GM18498 (cell line): ENCODE data around the gene FUOM.

Source experiments
- ATAC-seq: cut with Tn5 transposase; IDR thresholded peaks from one replicate; pipeline ENCODE4 v1.9.1; 2021; ENCODE audit warnings: mild to moderate bottlenecking, moderate library complexity; ENCODE audit not compliant: unreplicated experiment

FUOM gene

DNA sequence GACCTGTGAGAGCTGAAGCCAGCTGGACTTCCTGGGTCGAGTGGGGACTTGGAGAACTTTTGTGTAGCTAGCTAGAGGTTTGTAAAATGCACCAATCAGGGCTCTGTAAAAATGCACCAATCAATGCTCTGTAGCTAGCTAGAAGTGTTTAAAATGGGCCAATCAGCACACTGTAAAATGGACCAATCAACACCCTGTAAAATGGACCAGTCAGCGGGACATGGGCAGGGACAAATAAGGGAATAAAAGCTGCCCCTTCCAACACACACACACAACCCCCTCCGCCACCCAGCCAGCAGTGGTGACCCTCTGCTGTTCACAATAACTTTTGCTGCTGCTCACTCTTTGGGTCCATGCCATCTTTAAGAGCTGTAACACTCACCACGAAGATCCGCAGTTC lies 42.0 kb downstream of the FUOM start:
- no peak for ATAC-seq

DNA sequence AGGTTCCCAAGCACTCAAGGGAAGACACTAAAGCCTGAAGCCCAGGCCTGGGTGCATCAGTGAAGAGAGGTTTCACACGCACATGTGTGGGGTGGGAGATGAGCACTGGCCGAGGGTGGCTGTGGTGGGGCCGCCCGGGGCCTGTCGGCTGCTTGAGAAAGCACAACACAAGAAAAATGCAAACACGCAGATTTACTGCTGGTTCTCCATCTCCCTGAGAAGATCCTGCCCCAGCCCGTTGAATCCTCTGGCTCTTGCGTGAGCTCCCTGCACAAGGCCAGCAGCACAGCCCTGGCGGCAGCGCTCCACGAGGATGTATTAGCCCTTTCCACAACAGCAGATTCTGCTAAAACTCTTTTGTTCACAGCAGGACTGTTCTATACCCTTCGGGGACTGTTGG lies 42.9 kb downstream of the FUOM start:
- no peak for ATAC-seq

DNA sequence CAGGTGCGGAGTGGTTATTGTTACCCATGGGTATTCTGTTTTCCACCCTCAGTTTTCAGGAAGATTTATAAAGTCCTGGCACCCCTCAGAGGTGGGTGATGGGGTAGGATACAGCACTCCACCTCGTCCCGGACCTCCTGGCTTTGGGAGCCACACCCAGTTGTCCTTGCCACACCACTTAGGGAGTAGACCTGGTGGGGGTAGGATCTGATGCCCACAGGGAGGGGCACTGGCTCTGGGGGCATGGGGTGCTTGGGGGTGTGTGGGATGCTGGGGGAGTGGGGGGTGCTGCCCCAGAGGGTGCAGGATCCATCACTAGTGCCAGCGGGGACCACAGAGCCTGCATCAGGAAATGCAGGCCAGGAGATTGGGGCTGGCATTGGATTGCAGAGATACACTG lies 44.6 kb downstream of the FUOM start:
- no peak for ATAC-seq

DNA sequence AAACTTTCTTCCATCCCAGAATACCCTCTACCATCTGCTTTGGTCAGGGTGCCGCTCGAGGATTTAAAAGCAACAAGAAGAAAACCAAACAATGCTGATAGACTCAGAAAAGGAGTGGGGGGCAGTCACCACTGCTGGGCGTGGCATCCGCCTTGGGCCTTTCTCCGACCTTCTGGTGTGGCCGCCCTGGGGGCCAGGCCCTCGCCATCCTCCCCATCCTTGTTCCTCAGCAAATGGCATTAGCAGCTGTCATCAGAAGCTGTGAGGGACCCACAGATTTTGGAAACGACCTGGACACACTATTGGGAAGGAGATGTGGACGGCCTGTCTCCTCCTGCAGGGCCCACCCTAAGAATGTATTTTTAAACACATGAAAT lies 45.1 kb downstream of the FUOM start:
- ATAC-seq, result no peak

DNA sequence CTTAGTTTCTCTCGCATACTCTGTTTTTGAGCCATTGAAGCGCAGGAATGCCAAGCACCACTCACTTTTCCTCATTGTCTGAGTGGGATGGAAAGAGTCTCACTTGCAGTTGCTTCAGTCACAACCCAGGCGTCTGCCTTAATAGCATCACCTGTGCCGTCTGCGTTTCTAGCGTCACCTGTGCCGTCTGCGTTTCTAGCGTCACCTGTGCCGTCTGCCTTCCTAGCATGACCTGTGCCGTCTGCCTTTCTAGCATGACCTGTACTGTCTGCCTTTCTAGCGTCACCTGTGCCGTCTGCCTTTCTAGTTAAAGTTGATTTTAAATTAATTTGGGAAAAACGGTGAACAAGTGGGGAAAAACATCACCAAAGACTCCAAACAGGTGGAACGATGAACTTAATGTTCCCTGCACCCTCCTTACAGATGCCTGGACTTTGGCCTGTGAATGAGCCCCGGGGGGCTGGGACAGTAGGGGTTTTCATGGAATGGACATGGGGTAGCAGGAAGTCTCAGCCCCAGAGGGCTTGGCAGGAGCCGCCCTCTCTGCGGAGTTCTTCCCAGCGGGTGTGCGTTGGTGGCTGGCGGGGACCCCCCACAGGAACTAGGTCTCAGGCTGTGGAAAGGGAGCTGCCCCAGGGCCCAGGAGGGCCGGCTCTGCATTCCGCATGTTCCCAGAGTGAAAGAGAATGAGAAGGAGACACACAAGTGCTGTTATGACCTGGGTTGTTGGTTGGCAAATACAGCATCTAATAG lies 45.6 kb downstream of the FUOM start:
- ATAC-seq, result no peak

DNA sequence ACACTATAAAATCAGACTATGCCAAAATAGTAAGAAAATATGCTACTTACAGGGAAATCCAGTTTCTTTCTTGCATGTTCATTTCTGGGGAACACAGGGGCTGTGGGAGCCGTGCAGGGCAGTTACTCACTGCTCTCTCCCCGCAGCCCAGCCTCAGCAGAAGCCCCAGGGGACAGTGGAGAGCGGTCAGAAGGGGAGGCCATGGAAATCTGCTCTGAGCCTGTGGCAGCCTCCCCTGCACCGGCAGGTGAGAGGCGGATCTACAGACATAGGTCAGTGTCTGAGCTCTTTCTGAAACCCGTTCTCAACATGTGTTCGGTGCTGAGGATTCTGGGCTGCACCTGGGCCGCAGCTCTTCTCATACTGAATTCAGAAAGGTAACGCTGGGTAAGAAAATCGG lies 46.2 kb downstream of the FUOM start:
- ATAC-seq, result no peak

DNA sequence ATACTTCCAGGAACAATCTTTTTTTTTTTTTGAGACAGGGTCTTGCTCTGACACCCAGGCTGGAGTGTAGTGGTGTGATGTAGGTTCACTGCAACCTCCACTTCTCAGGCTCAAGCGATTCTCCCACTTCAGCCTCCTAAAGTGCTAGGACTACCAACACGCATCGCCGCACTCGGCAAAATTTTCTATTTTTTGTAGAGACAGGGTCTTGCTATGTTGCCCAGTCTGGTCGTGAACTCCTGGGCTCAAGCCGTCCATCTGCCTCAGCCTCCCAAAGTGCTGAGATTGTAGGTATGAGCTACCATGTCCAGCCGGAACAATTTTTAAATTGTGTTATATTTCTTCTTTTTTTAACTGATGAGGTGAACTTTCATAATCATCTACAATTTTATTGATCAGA lies 47.0 kb downstream of the FUOM start:
- no peak for ATAC-seq

DNA sequence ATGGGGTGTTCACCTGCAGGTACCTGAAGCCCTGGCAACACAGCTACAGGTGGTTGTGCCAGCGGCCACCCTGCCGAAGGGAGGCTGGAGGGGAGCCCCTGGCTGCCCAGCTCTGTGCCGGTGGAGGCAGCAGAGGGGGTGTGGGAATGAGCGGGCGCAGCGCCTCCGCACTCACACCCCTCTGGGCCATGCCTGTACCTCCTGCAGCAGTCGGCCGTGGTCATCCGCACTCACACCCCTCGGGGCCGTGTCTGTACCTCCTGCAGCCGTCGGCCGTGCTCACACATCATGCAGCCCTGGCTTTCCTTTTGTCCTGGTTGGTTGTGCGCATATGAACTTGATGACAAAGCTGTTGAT lies 47.4 kb downstream of the FUOM start:
- no peak for ATAC-seq

DNA sequence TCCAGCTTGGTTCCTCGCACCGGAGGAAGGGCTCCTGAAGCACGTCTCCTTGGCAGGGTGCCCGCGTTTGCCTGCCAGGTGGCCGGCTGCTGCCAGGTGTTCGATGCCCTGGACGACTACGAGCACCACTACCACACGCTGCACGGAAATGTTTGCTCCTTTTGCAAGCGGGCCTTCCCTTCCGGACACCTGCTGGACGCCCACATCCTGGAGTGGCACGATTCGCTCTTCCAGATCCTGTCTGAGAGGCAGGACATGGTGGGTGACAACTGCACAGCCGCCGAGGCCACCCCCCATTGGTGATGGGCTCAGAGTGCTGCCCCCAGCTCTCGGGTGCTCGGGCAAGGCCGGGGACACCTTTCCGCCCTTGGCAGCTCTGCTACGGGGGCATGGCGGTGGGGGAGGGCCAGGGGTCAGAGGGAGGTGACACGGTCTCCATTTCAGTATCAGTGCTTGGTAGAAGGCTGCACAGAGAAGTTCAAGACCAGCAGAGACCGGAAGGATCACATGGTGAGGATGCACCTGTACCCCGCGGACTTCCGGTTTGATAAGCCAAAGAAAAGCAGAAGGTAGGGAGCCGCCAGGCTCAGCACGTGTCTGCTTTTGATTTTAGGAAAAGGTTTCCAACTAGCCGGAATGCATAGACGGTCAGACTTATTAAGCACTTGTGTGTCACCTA lies 48.0 kb downstream of the FUOM start:
- no peak for ATAC-seq

DNA sequence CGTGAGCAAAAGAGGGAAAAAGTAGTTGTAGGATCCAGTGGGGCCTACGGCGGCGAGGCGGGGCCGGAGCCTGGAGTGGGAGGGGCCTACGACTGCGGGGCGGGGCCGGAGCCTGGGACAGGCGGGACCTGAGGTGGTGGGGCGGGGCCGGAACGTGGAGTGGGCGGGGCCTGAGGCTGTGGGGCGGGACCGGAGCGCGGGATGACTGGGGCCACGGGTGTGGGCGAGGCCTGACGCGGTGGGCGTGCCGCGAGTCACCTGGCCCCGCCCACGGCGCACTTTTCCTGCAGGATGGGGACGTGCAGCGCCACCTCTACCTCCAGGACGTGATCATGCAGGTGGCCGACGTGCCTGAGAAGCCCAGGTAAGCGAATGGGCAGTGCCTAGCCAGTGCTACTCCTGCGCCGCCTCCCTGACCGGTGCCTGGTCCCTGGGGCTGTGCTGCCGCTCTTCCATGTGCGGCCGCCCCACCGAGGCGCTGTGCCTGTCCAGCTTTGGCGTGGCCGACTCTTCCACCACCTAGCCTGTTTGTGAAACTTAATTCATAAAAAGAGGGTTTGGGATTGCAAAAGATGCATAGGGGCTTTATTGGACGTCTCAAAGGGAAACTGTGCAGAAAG lies 48.6 kb downstream of the FUOM start:
- peak; percentile 80 for ATAC-seq

DNA sequence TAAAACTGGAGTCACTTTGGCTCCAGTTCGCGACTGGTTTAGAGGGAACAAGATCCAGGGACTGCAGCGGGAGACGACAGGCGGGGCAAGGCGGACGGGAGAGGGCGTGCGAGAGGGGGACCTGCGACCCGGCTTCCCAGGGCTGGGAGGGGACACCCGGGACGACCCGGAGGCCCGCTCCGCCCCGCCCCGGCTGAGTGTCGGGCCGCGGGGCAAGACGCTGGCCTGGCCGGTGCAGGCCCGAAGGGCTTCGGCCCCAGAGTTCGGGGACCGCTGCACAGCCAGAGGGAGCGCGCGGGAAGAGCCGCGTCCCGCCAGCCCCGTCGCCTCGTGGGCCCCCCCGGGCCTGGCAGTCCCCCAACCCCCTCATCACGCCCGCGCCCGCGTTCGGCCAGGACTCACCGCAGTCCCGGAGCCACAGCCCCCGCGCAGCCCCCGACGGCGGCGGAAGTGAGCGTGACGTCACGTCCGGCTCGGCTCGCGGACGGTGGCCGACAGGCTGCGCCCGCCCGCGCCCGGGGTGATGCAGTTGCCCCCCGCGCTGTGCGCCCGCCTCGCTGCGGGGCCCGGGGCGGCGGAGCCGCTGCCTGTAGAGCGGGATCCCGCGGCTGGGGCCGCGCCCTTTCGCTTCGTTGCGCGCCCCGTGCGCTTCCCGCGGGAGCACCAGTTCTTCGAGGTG lies 49.3 kb downstream of the FUOM start, which contains the start of the genes TUBGCP2 and ZNF511:
TUBGCP2 (minus strand) TSS at position 452 of the 679 bp plus-strand sequence. CDS start 5,931 bp downstream, outside the sequence.
ZNF511 (plus strand) TSS at position 494 of the 679 bp plus-strand sequence; CDS start at position 524, 30 bp downstream.
- peak; percentile 83 for ATAC-seq

DNA sequence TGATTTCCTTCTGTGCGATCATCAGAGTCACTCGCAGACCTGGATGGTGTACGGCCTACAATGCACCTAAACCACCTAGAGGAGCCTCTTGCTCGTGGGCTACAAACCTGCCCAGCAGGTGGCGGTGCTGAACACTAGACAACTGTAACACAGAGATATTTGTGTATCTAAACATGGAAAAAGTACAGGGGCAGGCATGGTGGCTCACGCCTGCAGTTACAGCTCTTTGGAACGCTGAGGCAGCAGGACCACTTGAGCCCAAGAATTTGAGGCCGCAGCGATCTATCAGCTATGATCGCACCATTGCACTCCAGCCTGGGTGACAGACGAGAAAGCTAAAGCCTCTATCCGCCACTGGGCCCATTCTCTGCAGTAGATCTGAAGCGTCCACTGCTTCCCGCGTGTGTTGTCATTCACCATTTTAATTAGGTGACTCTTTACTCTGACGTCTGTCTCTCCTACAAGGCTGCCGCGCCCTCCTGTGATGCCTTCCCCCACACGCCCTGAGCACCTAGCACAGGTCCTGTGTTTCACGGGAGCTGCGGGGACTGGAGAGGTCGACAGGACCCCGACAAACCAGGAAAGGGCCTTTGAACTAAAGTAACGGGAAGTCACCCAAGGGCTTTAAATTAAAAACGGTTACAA lies 49.9 kb downstream of the FUOM start:
- peak; percentile 34 for ATAC-seq

DNA sequence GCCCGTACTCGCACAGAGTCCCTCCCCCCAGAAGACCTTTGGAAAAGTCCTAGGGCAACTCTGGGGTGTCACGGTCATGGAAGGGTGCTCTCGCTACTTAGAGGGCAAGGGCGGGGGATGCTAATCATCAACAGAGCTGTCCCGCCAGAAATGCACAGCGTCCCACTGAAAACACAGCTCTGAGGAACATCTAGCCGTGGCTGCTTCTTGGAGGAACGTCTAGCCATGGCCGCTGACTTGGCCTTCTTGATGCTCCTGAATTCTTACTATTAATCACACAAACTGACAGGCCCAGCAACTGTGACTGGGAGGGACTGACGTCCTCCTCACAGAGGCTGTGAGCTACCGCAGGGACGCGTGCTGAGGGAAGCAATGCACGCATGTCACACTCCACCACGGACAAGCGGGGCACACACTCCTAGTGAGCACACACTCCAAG lies 50.9 kb downstream of the FUOM start:
- no peak for ATAC-seq

DNA sequence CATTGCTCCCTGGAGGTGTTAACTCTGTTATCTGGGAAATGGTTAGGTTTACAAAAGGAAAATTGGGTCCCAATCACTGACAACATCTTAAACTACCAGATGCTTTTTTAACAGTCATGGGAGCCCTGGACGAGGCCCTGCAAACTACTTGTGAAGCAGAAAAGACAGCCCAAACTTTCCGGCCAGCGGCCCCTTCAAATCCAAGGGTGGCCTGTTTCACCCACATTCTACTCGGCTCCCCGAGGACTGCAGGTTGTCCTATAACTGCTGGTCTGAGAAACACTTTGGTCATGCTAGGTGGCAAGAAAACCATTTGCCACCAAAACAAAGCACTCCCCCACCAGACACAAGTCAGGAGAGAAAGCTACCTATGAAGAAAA lies 51.7 kb downstream of the FUOM start:
- no peak for ATAC-seq
